Measurements from ENCODE around the gene ADAMTS17. TPM values are rescaled to one million over a fixed set of nuclear protein-coding genes. Genes with fewer than 3 reads are reported as not detected.
"Not testable (repeated sequence)": the region's sequence is repeated elsewhere in the genome, so short reads cannot be mapped to it uniquely, and the experiment has no call there.

The ADAMTS17 gene
- total and polyA plus RNA-seq, 4 donors = 10.5 to 20.6 (median 17.9) TPM

DNA sequence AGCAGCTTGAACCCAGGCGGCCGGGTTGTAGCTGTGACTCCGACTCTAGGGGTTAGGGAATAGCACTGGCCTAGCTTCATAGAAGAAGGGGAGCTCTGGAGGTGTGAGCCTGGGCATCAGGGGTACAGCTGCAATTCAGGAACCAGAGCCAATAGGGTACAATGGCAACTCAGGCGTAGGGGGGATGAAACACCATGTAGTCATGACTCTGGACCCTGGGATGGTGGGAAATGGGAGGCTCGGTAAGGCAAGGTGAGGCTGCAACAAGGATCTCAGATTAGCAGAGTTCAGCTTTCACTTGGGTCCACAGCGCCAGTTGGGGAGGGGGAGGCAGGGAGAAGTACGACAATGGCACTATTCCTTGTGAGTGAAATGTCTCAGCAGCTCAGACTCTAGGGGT is 398.3 kb downstream of the ADAMTS17 start:
- no peak overlapping the region for H3K4me3 ChIP-seq (ENCODE audit: low read depth, low read length)
- H3K27me3 ChIP-seq (ENCODE audit: control insufficient read depth, insufficient read depth, low read length) = no peaks in the 10 kb centered on the region
- no peak overlapping the region for H3K27ac ChIP-seq (ENCODE audit: low read depth, low read length)
- no peak for DNase-seq (ENCODE audit: low read depth in 4 of 6, low spot score in 6 of 6)
- H3K4me1 ChIP-seq (ENCODE audit: control insufficient read depth, insufficient read depth, low read length) = no peaks in the 10 kb centered on the region
- WGBS (ENCODE audit: insufficient coverage) = 96% methylated on average over 7 of the region's 7 CpGs
- no peaks in the 10 kb centered on the region for H3K36me3 ChIP-seq (ENCODE audit: control insufficient read depth, insufficient read depth, low read length)
- H3K9me3 ChIP-seq (ENCODE audit: control insufficient read depth, insufficient read depth, low read length) = peaks cover 9% of the 10 kb centered on the region

DNA sequence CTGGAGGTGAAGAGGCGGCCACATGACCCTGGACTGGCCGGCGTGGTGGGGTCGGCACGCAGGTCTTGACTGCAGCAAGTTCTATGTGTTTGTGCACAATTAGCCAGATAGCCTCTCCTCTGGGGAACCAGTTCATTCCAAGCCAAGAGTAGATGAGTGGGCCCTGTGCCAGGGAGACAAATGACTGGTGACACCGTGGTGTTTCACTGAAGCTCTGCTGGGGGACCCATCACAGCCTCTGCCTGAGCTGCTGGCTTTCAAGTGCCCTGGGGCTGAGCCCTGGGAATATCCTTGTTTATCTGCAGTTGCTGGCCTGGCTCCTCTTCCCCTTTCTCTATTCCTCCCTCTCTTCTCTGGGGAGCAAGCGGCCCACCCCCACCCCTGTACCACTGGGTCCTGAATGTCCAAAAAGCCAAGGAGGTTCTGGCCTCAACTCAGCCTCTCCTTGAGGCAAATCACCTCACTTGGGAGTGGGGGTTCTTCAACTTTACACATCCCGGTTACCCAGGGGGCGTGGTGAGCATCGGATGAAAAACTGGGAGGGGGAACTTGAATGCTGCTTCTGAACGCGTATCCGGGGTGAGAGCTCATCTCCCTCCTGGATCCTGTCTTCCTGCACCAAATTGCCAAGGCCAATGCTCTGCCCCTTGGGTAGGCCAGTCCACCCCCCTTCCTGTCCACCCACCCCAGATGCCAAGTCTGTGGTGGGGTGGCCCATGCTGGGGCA is 408.9 kb downstream of the ADAMTS17 start:
- Histone ChIP-seq H3K27ac (ENCODE audit: low read depth, low read length) (no peak overlapping the region), H3K27me3 (ENCODE audit: control insufficient read depth, insufficient read depth, low read length) (no peaks in the 10 kb centered on the region), H3K4me1 (ENCODE audit: control insufficient read depth, insufficient read depth, low read length) (peaks cover 9% of the 10 kb centered on the region), H3K36me3 (ENCODE audit: control insufficient read depth, insufficient read depth, low read length) (no peaks in the 10 kb centered on the region), H3K4me3 (ENCODE audit: low read depth, low read length) (no peak overlapping the region), H3K9me3 (ENCODE audit: control insufficient read depth, insufficient read depth, low read length) (peaks cover 3% of the 10 kb centered on the region)
- no peak for DNase-seq (ENCODE audit: low read depth in 4 of 6, low spot score in 6 of 6)
- 81% methylated on average over 10 of the region's 13 CpGs for WGBS (ENCODE audit: insufficient coverage)

DNA sequence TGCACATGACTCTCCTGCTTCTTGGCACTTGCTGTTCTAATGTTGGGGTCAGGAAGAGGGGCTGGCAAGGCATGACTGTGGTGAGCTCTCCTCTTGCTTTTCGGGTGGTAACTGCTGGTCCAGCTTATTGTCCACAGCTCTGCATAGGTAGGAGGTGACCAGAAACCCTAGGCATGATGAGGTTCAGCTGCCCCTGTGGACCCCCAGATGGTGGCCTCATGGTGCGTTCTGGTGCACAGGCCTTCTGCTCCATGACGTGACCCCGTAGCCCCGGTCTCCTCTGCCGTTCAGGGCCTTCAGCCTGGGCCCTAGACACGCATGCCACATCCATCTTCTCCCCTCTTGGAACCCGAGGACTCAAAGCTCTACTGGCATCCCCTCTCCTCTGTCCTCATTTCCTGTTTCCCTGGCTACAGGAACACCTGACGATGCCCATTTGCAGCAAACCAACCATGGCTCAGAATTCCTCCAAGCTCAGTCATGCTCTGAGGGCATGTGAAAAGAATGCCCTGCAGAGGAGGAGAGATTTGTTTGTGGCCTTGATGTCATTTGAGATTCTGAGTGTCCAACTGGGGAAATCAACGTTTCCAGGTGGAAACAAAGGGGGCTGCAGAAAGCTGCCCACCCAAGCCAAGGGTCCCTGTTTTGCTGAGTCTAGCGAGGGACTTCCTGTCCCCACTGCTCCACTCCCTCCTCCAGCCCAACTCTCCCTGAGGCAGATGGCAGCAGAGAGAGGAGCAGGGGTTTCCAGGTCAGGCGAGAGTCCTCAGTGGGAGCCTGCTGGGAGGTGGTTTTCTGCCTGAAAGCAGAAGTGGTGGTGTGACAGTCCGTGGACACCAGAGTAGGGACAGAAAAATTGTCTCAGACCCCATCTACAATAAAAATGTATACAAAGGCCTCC is 409.8 kb downstream of the ADAMTS17 start:
- no peaks in the 10 kb centered on the region for H3K36me3 ChIP-seq (ENCODE audit: control insufficient read depth, insufficient read depth, low read length)
- H3K27ac ChIP-seq (ENCODE audit: low read depth, low read length) = no peak overlapping the region
- DNase-seq (ENCODE audit: low read depth in 4 of 6, low spot score in 6 of 6) = no peak
- H3K4me3 ChIP-seq (ENCODE audit: low read depth, low read length) = no peak overlapping the region
- no peaks in the 10 kb centered on the region for H3K9me3 ChIP-seq (ENCODE audit: control insufficient read depth, insufficient read depth, low read length)
- H3K27me3 ChIP-seq (ENCODE audit: control insufficient read depth, insufficient read depth, low read length) = no peaks in the 10 kb centered on the region
- peaks cover 9% of the 10 kb centered on the region for H3K4me1 ChIP-seq (ENCODE audit: control insufficient read depth, insufficient read depth, low read length)
- 88% methylated on average over 11 of the region's 13 CpGs for WGBS (ENCODE audit: insufficient coverage)

DNA sequence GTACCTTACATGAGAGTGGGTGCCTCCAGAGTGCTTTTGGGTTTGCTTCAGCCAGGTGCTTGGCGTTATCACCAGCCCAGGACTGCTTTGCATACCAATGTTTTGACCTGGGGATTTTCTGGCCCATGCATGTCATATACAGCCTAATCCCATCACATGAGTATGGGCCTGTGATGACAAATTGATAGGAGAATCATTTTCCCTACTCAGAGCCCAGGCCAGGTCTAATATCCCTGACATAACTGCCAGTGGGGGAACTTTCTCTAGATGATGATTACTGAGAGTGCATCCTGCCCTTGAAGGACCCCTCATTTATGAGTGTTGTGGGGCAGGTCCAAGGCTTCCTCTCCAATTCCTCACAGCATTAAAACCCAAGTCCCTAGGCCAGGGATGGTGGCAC is 411.1 kb downstream of the ADAMTS17 start:
- Histone ChIP-seq H3K9me3 (ENCODE audit: control insufficient read depth, insufficient read depth, low read length) (no peaks in the 10 kb centered on the region), H3K27me3 (ENCODE audit: control insufficient read depth, insufficient read depth, low read length) (no peaks in the 10 kb centered on the region), H3K36me3 (ENCODE audit: control insufficient read depth, insufficient read depth, low read length) (no peaks in the 10 kb centered on the region), H3K27ac (ENCODE audit: low read depth, low read length) (no peak overlapping the region), H3K4me1 (ENCODE audit: control insufficient read depth, insufficient read depth, low read length) (peaks cover 9% of the 10 kb centered on the region), H3K4me3 (ENCODE audit: low read depth, low read length) (no peak overlapping the region)
- no peak for DNase-seq (ENCODE audit: low read depth in 4 of 6, low spot score in 6 of 6)
- WGBS (ENCODE audit: insufficient coverage) = 40% methylated on average over 1 of the region's 1 CpG

DNA sequence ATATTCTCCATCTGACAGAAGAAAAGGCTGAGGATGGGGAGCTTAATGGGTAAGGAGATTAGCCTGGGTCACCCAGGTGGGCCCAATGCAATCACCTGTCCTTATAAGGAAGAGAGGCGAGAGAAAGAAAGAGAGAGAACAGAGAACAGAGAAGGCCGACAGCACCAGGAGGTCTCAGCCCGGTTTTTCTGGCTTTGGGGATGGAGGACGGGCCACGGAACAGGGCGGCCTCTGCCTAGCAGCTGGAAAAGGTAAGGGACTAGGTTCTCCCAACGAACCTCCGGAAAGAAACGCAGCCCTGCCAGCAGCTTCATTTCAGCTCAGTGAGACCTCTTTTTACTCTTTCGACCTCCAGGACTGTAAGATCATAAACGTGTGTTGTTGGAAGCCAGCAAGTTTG is 412.5 kb downstream of the ADAMTS17 start:
- no peaks in the 10 kb centered on the region for H3K36me3 ChIP-seq (ENCODE audit: control insufficient read depth, insufficient read depth, low read length)
- no peak overlapping the region for H3K27ac ChIP-seq (ENCODE audit: low read depth, low read length)
- no peak for DNase-seq (ENCODE audit: low read depth in 4 of 6, low spot score in 6 of 6)
- H3K4me3 ChIP-seq (ENCODE audit: low read depth, low read length) = no peak overlapping the region
- no peaks in the 10 kb centered on the region for H3K9me3 ChIP-seq (ENCODE audit: control insufficient read depth, insufficient read depth, low read length)
- peaks cover 9% of the 10 kb centered on the region for H3K4me1 ChIP-seq (ENCODE audit: control insufficient read depth, insufficient read depth, low read length)
- WGBS (ENCODE audit: insufficient coverage) = 58% methylated on average over 10 of the region's 11 CpGs
- H3K27me3 ChIP-seq (ENCODE audit: control insufficient read depth, insufficient read depth, low read length) = no peaks in the 10 kb centered on the region

DNA sequence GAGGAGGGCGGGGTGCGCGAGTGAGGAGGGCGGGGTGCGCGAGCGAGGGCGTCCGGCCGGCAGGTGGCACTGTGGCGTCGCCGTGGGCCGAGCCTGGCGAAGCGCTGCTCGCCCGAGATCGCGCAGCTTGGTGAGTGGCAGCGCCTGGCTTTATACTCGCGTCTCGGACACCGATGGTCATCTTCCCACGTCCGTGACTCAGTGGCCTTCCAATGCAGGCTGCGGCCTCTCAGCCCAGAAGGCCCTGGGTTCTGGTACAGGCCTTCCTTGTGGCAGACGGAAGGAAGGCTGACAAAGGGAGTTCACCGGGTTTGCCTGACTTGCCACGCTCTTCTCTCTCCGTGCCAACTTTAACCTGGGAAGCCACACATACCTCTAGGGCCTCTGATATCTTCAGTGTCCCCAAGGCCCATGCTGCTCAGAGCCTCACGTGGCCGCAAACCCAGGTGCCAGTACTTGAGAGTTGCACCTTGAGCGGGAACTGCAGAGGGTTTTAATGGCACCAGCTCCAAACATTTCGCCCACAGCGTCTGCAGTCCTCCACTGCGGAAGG is 413.3 kb downstream of the ADAMTS17 start:
- Histone ChIP-seq H3K9me3 (ENCODE audit: control insufficient read depth, insufficient read depth, low read length) (no peaks in the 10 kb centered on the region), H3K4me3 (ENCODE audit: low read depth, low read length) (peak overlapping the region; percentile 39), H3K27me3 (ENCODE audit: control insufficient read depth, insufficient read depth, low read length) (no peaks in the 10 kb centered on the region), H3K27ac (ENCODE audit: low read depth, low read length) (peak overlapping the region; percentile 76), H3K4me1 (ENCODE audit: control insufficient read depth, insufficient read depth, low read length) (peaks cover 9% of the 10 kb centered on the region), H3K36me3 (ENCODE audit: control insufficient read depth, insufficient read depth, low read length) (no peaks in the 10 kb centered on the region)
- DNase-seq (ENCODE audit: low read depth in 4 of 6, low spot score in 6 of 6) = peak; percentile 36 to 92 (median 66)
- WGBS (ENCODE audit: insufficient coverage) = 1% methylated on average over 35 of the region's 38 CpGs

DNA sequence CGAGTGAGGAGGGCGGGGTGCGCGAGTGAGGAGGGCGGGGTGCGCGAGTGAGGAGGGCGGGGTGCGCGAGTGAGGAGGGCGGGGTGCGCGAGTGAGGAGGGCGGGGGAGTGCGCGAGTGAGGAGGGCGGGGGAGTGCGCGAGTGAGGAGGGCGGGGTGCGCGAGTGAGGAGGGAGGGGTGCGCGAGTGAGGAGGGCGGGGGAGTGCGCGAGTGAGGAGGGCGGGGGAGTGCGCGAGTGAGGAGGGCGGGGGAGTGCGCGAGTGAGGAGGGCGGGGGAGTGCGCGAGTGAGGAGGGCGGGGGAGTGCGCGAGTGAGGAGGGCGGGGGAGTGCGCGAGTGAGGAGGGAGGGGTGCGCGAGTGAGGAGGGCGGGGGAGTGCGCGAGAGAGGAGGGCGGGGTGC is 415.2 kb downstream of the ADAMTS17 start:
- H3K4me3 ChIP-seq (ENCODE audit: low read depth, low read length); H3K27me3 ChIP-seq (ENCODE audit: control insufficient read depth, insufficient read depth, low read length); DNase-seq (ENCODE audit: low read depth in 4 of 6, low spot score in 6 of 6); H3K4me1 ChIP-seq (ENCODE audit: control insufficient read depth, insufficient read depth, low read length); H3K27ac ChIP-seq (ENCODE audit: low read depth, low read length); H3K36me3 ChIP-seq (ENCODE audit: control insufficient read depth, insufficient read depth, low read length); H3K9me3 ChIP-seq (ENCODE audit: control insufficient read depth, insufficient read depth, low read length): not testable (repeated sequence)
- WGBS (ENCODE audit: insufficient coverage) = no CpG with 5 or more reads among the region's 48 CpGs

DNA sequence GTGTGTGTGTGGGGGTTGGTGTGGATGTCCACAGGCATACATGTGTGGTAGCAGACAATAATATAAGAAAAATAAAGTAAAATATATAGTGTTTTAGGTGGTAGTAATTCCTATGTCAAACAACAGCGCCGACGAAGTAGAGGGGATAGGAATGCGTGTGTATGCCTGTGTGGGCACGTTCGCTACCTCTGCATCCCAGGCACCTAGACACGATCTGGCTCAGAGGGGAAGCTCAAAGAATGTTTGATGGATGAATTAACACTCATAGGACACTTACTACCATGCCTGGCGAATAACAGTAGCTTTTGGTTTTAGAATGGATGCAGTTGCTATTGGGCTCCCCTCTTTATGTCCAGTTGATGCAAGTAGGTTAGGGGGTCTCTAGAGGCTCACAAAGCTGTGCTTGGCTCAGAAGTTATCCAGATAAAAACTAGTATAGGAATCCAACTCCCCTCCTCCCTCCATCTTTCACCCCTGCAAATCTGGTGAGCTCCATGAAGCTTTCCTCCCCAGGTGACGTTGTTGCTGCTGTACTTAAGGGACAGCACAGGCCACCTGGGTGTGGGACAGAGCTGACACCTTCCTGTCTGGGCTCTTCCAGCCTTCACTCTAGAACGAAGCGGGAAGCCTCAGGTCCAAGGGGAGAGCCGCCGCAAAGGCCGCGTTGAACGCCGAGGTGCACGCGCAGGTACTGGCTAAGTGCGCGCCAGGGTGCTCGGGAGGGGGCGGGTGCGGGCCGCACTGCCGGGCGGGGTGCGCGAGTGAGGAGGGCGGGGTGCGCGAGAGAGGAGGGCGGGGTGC is 415.9 kb downstream of the ADAMTS17 start:
- Histone ChIP-seq H3K27ac (ENCODE audit: low read depth, low read length) (peak overlapping the region; percentile 38), H3K4me1 (ENCODE audit: control insufficient read depth, insufficient read depth, low read length) (peaks cover 5% of the 10 kb centered on the region), H3K4me3 (ENCODE audit: low read depth, low read length) (peak overlapping the region; percentile 56), H3K36me3 (ENCODE audit: control insufficient read depth, insufficient read depth, low read length) (no peaks in the 10 kb centered on the region), H3K9me3 (ENCODE audit: control insufficient read depth, insufficient read depth, low read length) (no peaks in the 10 kb centered on the region), H3K27me3 (ENCODE audit: control insufficient read depth, insufficient read depth, low read length) (no peaks in the 10 kb centered on the region)
- DNase-seq (ENCODE audit: low read depth in 4 of 6, low spot score in 6 of 6) = peak in 2 of 6 donors; percentile 62 to 73
- WGBS (ENCODE audit: insufficient coverage) = 1% methylated on average over 10 of the region's 33 CpGs

DNA sequence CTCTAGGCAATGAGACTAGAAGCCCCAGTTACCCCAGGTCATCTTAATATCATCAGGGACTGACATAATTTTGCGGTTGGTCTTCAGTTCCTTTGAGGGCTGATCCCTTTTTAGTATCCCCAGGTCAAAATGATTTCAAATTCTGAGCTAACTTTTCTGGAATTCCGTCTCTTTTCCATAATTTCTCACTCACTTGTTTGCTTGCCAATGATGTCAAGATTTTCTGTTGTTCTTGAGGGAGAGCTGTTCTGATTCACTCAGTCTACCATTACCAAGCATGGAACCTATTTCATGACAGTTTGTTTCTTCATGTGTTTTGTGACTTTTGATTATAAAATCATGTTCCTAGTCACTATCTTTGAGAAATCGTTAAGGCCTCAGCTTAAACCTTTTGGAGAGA is 418.1 kb downstream of the ADAMTS17 start:
- no peak for DNase-seq (ENCODE audit: low read depth in 4 of 6, low spot score in 6 of 6)
- no peaks in the 10 kb centered on the region for H3K27me3 ChIP-seq (ENCODE audit: control insufficient read depth, insufficient read depth, low read length)
- no peak overlapping the region for H3K4me3 ChIP-seq (ENCODE audit: low read depth, low read length)
- H3K4me1 ChIP-seq (ENCODE audit: control insufficient read depth, insufficient read depth, low read length) = peaks cover 4% of the 10 kb centered on the region
- H3K36me3 ChIP-seq (ENCODE audit: control insufficient read depth, insufficient read depth, low read length) = no peaks in the 10 kb centered on the region
- no peak overlapping the region for H3K27ac ChIP-seq (ENCODE audit: low read depth, low read length)
- no peaks in the 10 kb centered on the region for H3K9me3 ChIP-seq (ENCODE audit: control insufficient read depth, insufficient read depth, low read length)
- WGBS (ENCODE audit: insufficient coverage) = 100% methylated on average over 1 of the region's 3 CpGs

All from spinal cord (tissue), 10 donors.